Ishikawa (cell line): ENCODE measurements around the gene WIPI1.

Source experiments
- CEBPB ChIP-seq: IDR thresholded peaks from 2 replicates; pipeline ENCODE4 v1.6.1; 2012
- EGR1 ChIP-seq: IDR thresholded peaks from 2 replicates; pipeline ENCODE4 v1.6.1; 2012
- EP300 ChIP-seq: IDR thresholded peaks from 2 replicates; pipeline ENCODE4 v1.6.1; 2012; ENCODE audit warnings: borderline replicate concordance
- MAX ChIP-seq: IDR thresholded peaks from 2 replicates; pipeline ENCODE4 v1.6.1; 2012
- TAF1 ChIP-seq: IDR thresholded peaks from 2 replicates; pipeline ENCODE4 v1.6.1; 2012; ENCODE audit warnings: low read depth, mild to moderate bottlenecking
- TCF12 ChIP-seq: IDR thresholded peaks from 2 replicates; pipeline ENCODE4 v1.6.1; 2012; ENCODE audit warnings: low read depth
- TF ChIP-seq, protein P1 (sequence below): IDR thresholded peaks from 2 replicates; pipeline ENCODE4 v1.6.1; 2012

GRCh38 chr17:68451670-68452354, 5.5 kb downstream of the WIPI1 start:
- TF ChIP-seq EP300 (no peak), TAF1 (no peak), TCF12 (no peak), MAX (no peak), CEBPB (no peak), EGR1 (no peak)
- TF ChIP-seq, protein P1, sequence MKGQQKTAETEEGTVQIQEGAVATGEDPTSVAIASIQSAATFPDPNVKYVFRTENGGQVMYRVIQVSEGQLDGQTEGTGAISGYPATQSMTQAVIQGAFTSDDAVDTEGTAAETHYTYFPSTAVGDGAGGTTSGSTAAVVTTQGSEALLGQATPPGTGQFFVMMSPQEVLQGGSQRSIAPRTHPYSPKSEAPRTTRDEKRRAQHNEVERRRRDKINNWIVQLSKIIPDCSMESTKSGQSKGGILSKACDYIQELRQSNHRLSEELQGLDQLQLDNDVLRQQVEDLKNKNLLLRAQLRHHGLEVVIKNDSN: no peak
